Smooth muscle cell of the brain vasculature (primary cell): ENCODE measurements around the gene CDC42EP4.
"Not testable (repeated sequence)": the region's sequence is repeated elsewhere in the genome, so short reads cannot be mapped to it uniquely, and the experiment has no call there.

Experiments
- DNase-seq: peaks from one replicate; pipeline ENCODE4 v3.0.0-alpha.2; 2012; ENCODE audit warnings: low read depth, low spot score

The CDC42EP4 gene

DNA sequence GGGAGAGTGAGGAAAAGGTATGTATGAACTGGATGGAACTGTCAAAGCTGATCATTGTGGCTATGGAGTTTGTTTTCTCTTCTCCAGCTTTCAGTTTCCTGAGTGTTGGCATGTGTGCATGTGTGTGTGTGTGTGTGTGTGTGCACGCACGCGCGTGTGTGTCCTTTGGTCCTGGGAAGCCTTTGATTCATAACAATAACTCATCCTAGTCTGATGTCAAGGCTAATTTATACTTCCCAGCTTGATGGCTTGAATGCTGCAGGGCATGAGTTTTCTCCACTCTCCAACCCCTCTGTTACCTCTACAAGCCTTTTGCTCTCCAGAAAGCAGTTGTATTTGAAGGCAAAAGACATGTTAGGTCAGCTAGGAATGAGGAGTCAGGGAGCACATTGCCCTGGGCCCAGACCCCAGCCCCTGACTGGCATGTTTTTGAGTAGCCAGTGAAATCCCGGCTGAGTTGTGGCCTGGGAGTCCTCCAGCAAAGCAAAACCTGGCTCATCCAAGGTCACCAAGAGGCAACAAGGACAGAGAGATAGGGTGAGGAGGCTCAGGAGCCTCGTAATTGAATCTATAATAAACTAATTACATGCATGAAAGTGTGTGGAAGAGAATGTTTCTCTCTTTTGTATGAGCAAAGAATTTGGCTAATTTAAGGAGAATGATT lies 8.9 kb upstream of the CDC42EP4 start:
- DNase-seq, result no peak

DNA sequence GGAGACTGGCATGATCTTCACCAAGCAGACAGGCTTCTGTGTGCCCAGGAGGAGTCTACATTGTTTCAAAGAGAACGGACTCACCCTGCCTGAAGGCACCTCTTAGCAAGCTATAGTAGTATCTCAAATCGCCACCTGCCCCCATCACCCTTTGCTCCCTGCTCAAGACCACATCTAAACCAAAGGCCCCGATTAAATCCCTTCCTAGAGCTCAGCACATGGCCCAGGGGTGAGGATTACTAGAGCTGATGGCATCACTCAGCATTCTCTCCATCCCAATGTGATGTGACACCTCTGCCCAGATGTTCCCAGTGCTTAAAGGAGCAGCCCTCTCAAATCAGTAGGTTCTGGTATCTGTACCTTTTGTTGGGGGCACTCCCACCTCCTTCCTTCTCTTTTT lies 8.0 kb upstream of the CDC42EP4 start:
- no peak for DNase-seq

DNA sequence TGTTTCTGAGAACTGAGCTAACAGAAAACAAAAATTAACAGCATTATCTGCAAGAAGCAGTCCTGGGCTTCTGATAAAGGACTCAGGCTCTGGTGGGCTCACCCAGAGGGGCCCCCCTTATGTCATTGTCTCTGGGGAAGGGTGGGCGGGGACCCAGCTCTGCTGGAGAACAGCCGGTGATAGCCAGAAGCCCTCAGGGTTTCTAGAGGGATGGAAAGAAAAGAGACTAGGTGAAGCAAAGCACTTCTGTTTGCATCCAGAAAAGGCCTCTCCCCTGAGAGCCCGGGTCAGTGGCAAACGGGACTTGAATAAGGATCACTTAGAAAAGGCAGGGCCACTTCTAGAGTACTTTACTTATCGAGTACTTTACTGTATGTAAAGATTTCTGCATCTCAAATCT lies 7.0 kb upstream of the CDC42EP4 start:
- no peak for DNase-seq

DNA sequence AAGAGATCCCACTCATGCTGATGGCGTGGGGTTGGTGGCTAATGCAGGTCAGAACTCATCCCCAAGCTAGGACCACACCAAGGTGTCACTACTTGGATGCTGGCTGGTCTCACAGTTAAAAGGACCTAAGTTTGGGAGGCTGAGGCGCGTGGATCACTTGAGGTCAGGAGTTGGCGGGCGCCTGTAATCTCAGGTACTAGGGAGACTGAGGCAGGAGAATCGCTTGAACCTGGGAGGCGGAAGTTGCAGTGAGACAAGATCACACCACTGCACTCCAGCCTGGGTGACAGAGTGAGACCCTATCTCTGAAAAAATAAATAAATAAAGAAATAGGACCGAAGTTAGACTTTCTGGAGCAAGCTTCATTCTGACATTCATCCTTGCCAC lies 6.6 kb upstream of the CDC42EP4 start:
- DNase-seq, result no peak

DNA sequence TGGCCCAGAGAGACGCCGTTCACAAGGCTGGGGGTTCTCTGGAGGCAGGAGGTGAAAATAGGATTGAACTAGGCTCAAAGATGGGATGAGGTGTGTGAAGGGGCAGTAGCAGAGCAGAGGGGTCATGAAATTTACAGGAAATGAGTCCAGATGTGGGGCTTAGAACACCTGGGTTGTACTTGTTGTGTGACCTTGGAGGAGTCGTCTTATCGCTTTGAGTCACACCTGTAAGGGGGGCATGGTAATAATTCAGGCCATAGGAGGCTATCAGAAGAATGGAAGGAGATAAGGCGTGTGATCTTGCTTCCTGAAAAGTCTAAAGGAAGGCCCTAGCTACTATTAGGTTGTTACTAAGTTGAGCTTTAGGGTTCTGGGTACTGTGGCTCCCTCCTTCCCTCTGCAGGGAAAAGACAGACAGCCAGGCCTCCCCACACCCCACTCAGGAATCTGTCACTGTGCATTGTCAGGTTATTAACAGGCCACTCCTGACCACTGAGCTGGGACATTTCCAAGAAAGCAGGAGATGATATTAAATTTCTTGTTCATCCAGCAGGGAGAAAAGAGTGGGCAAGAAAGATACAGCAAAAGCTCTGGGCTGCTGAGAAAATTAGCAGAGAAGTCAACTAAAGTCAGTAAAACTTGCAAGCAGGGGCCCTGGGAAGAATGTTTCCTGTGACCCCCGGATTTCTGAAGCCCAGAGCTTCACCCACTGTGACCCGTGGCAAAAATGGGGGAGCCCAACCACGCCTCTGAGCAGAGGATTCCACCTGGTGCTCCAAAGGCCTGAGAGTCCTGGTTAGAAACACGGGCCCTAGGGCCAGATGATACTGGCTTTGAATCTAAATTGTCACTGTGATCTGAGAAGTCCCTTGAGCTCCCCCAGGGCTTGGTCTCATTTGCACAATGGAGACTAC lies 6.0 kb upstream of the CDC42EP4 start:
- DNase-seq, result no peak

DNA sequence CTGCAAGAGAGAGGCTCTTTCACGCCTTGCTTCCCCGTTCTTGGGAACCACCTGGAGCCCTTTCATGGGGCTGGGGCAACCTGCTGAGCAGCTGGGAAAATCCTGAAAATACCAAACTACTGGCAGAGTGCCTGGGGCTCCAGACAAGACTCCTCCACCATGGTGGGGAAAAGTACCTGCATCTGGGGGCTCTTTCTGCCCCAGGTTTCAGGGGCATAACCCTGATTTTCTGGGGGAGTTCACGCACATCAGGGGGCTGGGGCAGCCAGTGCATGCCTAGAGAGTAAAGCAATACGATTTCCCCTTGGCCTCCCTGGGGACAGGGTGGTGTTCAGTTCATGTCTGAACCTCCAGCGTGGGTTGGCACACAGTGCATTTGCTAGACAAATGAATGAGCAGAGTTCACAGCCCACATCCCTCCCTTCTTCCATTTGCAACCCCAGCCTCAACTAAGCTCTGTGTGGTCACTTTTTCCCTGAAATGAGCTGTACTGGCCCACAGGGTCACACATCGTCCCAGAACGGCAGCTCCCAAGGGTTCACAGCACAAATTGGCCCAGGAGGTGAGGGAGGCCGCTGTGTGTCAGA lies 5.2 kb upstream of the CDC42EP4 start:
- DNase-seq, result no peak

DNA sequence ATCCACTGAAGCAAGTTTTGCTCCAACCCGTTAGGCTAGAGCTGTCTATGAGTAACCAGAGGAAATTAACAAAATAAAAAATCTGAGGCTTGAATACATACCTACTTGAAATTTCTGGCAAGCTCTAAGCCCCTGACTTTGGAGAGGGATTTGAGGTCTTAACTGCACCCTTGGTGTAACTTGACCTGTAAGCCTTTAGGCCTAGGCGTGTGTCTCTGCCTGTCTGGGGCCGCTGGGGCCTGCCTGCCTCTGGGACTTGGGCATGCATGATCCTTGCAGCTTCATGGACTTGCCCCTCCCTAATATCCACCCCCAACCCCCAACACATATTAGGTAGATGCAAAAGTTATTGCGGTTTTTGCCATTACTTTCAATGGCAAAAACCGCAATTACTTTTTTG lies 3.7 kb upstream of the CDC42EP4 start:
- DNase-seq, result no peak

DNA sequence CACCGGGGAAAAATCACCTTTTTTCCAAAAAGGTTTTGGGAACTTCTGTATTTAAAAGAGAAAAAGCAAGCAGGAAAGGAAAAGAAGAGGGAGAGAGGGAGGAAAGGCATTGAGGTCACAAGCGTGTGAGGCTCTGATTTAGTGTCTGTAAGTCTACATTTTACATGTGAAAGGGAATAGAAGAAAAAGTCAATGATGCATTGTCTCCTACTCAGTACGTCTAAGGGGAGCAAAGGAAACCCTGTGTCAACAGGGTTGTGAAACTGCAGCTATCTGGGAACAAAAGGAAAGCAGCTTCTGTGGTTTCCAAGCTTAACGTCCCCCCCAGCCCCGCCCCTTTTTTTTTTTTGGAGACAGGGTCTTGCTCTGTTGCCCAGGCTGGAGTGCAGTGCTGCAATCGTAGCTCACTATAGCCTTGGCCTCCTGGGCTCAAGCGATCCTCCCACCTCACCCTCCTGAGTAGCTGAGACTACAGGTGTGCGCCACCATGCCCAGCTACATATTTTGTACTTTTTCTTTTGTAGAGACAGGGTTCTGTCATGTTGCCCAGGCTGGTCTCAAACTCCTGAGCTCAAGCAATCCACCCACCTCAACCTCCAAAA lies 1.8 kb upstream of the CDC42EP4 start:
- DNase-seq, result no peak

DNA sequence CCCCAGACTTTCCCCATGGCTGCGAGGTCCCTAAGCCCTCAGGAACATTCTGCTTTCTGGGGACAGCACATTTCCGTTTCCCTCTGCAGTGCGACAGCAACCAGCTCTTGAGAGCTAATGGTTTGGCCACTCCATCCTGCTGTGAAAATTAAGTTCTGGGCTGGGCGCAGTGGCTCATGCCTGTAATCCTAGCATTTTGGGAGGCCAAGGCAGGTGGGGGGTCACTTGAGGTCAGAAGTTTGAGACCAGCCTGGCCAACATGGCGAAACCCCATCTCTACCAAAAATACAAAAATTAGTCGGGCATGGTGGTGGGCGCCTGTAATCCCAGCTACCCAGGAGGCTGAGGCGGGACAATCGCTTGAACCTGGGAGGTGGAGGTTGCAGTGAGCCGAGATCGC lies 1.1 kb upstream of the CDC42EP4 start:
- DNase-seq, result not testable (repeated sequence)

DNA sequence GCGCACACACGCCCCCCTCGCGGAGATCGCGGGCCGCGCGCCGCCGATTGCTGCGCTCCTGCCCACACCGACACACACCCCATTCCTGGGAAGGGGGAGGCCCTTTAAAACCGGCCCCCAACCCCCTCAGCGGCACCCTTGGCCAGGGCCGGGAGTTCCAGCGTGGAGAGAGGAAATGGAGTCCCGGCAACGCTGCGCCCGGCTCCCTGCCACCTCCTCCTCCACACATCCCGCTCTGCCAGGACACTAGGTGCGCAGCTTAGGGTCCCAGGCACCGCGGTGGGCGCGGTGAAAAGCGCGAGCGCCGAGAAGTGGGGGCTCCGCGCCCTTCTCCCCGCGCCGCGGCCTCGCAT lies 397 bp downstream of the CDC42EP4 start:
- DNase-seq, result no peak

DNA sequence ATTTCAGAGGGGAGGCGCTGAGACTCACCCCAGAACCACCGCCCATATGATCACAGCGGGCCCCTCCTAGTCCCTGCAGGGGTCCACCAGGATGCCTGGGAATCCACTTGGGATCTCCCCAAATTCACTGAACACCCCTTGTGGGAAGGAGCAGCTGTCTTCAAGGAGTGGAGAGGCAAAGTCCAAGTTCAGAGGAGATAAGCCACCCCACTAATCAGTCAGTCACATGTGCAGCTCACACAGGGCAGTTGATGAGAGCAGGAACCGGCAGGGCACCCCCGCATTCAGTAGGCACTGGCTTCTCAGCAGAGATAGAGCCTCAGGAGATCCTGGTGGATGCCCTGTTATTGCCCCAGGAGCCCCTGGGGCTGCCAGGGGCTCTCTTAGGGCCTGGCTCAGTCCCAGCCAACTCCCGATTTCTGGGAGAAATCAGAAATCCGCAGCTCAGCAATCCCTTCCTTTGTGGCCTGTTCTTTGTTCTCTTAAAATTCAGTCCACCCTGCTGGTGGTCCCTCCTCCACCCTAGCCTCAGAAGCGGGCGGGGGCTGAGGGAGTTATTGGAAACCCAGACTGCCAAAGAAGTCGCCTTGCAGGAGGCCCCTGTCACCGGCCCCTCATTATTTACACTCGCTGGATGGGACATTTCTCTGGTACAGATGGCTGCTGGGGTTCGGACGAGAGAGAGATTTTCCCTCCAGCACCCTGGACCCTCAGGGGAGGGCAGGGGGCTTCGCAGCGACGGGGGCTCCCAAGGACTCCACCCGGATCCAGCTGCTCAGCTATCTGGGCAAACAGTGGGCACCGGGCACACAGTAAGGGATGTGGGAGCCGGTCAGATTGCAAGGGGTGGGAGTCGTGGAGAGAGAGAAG lies 1.8 kb downstream of the CDC42EP4 start:
- DNase-seq, result no peak

DNA sequence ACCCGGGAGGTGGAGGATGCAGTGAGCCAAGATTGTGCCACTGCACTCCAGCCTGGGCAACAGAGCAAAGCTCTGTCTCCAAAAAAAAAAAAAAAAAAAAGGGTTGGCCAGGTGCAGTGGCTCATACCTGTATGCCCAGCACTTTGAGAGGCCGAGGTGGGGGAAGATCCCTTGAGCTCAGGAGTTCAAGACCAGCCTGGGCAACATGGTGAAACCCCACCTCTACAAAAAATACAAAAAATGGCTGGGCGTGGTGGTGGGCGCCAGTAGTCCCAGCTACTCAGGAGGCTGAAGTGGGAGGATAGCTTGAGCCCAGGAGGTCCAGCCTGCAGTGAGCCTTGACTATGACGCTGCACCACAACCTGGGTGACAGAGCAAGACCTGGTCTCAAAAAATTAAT lies 2.8 kb downstream of the CDC42EP4 start:
- DNase-seq, result not testable (repeated sequence)

DNA sequence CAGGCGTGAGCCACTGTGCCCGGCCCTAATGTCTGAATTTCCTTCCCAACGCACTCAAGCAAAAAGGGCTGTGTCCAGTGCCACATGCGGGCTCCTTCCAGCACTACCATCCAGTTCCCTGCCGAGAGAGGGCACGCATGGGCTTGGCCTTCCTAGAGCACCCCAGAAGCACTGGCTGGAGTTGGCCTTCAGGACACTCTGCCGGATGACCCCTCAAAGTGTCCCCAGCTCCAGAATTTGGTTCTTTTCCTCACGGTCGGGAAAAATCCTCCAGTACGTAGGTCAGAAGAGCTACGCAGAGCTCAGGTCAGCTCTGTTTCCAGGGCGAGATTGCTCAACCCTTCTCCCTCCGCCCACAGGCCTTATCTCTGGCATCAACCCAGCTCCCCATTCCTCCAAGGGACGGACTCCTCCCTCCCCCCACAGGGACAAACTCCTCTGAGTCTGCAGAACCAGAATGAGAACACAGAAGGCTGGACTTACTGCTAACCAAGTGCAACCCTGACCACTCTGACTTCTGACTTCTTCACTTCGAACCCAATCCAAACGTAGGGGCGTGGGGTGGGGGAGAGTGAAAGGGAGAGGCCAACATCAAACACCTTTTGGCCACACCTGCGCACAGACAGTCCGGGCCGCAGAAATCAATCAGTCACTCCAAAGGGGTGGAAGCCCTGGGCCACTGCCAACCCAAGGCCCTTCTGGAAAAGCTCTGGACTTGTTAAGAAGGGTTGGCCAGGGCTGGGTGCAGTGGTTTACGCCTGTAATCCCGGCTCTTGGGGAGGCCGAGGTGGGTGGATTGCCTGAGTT lies 3.6 kb downstream of the CDC42EP4 start:
- DNase-seq, result no peak

DNA sequence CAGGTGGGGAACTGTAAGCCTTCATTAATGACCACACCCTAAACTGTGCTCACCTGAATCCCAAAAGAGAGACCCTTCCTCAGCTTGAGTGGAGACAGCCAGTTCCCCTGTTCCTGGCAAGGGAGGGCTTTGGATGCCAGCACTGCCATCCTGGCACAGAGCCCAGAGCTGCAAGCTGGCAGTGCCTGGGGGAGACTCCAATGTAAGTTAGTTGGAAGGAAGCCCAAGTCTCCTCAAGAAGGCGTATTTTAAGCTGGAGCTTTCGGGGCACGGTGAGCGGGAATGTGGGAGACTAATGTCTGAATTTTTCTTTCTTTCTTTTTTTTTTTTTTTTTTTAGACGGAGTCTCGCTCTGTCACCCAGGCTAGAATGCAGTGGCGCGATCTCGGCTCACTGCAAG lies 4.7 kb downstream of the CDC42EP4 start:
- DNase-seq, result no peak

DNA sequence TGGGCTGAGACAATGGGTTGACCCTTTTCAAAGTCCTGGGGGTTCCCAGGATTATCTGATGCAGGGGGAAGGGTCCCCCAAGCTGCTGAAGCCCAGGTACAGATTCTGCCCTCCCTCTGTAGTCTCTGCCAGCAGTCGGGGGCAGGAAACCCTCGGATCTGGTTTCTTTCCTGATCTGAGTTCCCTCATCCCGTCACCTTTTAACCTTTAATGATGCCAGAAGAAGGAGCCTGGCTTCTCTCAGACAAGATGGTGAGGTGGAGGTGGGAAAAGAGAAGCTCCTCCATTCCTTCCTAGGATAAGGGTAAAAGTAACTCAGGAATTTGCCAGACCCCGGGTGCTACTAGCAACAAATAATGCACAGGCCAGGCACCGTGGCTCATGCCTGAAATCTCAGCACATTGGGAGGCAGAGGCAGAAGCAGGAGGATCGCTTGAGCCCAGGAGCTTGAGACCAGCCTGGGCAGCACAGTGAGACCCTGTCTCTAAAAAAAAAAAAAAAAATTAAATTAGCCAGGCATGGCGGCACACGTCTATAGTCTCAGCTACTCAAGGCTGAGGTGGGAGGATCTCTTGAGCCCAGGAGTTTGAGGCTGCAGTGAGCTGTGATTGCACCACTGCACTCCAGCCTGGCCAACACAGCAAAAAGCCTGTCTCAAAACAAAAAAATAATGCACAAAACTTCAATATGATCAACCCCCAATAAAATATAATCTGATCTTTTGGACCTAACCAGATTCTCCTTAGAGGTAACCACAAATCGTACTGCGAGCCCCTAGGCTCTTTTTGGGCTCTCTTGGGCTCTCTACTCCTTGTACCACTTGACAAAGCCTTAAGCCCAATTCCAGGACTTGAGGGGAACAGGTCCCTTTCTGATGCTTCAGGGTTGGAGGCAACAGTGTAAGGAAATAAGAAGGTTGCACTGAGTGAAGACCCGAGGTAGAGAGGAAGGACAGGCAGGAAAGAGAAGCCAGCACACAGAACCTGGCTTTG lies 5.7 kb downstream of the CDC42EP4 start:
- no peak for DNase-seq

DNA sequence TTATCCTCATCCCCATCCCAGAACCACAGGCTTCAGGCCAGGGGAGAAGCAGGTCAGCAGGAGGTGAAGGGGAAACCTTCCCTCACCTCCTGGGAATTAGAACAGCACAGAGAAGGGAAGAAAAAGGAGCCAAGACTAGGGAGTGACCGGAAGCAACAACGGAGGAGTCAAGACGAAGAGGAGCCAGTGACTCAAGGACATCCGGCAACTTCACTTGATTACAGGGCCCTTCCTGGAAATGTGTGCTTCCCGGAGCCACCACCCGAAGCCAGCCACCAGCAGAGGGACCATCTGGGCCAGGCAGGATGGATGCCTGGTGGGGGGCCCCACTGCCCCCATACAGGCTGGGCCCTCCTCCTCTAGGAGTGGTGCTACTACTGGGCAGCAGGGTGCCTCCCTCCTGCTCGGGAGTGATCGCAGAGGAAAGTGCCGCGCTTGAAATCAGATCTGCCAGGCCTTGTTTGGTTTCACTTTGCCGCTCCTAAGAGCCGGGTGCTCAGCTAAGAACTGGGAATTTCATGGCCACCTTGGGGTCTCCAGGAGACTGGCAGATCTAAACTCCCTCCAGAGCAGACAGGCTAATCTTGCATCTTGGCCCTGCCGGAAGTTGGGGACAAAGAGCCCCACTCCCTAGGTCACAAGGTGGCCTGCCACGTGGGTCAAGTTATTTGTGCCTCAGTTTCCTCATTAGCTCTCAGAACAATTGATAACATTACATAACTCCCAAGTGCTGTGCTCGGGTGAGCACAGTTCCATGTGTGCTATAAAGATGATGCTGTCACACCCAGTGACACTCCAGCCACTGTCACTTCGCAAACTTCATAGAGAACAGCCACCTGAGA lies 6.6 kb downstream of the CDC42EP4 start:
- peak; percentile 80 for DNase-seq

DNA sequence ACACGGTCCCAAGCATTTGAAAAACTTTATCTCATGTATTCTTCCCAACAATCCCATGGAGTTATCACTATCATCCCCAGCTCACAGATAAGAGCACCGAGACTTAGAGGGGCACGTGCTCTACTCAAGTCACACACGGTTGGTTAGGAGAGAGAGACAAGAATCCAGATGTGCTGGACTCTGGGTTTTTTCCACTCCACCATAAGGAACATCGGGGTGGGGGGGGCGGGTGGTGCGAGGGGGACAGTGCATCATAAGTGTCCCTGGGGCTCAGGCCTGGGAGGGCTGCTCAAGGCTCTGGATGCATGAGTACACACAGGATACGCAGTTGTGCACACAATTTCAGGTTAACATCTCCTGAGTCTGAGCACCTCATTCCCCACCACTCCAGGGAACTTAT lies 7.4 kb downstream of the CDC42EP4 start:
- no peak for DNase-seq

DNA sequence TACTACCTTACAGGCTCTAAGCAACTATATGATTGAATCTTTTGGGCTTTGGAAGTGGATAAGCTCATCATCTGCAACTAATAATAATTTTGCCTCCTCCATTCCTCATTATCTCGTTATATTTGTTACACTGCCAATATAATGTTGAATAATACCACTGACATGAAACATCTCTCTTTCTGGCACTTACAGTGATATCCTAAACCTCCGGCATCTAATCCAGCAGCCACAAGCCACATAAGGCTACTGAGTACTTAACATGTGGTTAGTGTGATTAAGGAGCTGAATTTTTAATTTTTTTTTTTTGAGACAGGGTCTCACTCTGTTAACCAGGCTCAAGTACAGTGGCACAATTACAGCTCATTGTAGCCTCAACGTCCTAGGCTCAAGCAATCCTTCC lies 9.6 kb downstream of the CDC42EP4 start:
- DNase-seq, result no peak

DNA sequence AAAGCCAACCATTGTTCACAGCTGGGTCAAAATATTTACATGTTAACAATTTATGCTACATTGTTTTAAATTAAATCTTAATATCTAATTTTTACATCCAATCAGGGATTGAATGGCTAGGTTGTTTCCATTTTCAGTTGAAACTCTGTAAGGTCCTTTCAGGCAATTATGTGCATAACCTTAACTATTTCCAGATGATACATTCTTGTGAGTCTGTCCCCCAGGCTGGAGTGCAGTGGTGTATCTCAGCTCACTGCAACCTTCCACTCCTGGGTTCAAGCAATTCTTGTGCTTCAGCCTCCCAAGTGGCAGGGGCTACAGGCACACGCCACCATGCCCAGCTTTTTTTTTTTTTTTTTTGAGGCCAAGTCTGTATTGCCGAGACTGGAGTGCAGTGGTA lies 10.4 kb downstream of the CDC42EP4 start:
- no peak for DNase-seq
